Measurements from ENCODE around the gene MAP3K14. TPM values are rescaled to one million over a fixed set of nuclear protein-coding genes. Genes with fewer than 3 reads are reported as not detected.
A peak's percentile ranks its signal among the peaks of the same experiment; 100 is the strongest.

Gene MAP3K14
- total RNA-seq, 1 donor from 2014 or later, result 1.6 TPM

- peaks cover 0 to 4% (median 0%) of the 10 kb centered on the region in 3 donors for H3K27me3 ChIP-seq (ENCODE audit: control insufficient read depth in 3 of 3, insufficient read depth in 3 of 3, low read length in 3 of 3)
- H3K4me1 ChIP-seq (ENCODE audit: control insufficient read depth in 3 of 3, insufficient read depth in 3 of 3, low read length in 3 of 3), result peaks cover 56 to 72% (median 59%) of the 10 kb centered on the region in 3 donors
- peak overlapping the region in 1 of 3 donors; percentile 1 for H3K4me3 ChIP-seq (ENCODE audit: low read length in 3 of 3)
- H3K36me3 ChIP-seq (ENCODE audit: control insufficient read depth in 3 of 3, insufficient read depth in 3 of 3, low read length in 3 of 3), result no peaks in the 10 kb centered on the region
- H3K27ac ChIP-seq (ENCODE audit: low read depth, low read length), result peak overlapping the region; percentile 84
- H3K9ac ChIP-seq (ENCODE audit: low read depth in 1 of 3, low read length in 3 of 3), result peak overlapping the region in 2 of 3 donors; percentile 33 to 50
- H3K9me3 ChIP-seq (ENCODE audit: control insufficient read depth in 3 of 3, low read length in 3 of 3), result no peaks in the 10 kb centered on the region
Observed at GRCh38 chr17:45226576-45226975, 90.2 kb downstream of the MAP3K14 start.

- no peak overlapping the region for H3K4me3 ChIP-seq (ENCODE audit: low read length in 3 of 3)
- peak overlapping the region in 2 of 3 donors; percentile 8 to 50 for H3K9ac ChIP-seq (ENCODE audit: low read depth in 1 of 3, low read length in 3 of 3)
- peaks cover 55 to 75% (median 59%) of the 10 kb centered on the region in 3 donors for H3K4me1 ChIP-seq (ENCODE audit: control insufficient read depth in 3 of 3, insufficient read depth in 3 of 3, low read length in 3 of 3)
- peaks cover 0 to 7% (median 0%) of the 10 kb centered on the region in 3 donors for H3K27me3 ChIP-seq (ENCODE audit: control insufficient read depth in 3 of 3, insufficient read depth in 3 of 3, low read length in 3 of 3)
- H3K9me3 ChIP-seq (ENCODE audit: control insufficient read depth in 3 of 3, low read length in 3 of 3), result no peaks in the 10 kb centered on the region
- peak overlapping the region; percentile 84 for H3K27ac ChIP-seq (ENCODE audit: low read depth, low read length)
- no peaks in the 10 kb centered on the region for H3K36me3 ChIP-seq (ENCODE audit: control insufficient read depth in 3 of 3, insufficient read depth in 3 of 3, low read length in 3 of 3)
Observed at GRCh38 chr17:45225964-45226530, 90.8 kb downstream of the MAP3K14 start.

- no peak overlapping the region for H3K4me3 ChIP-seq (ENCODE audit: low read length in 3 of 3)
- H3K4me1 ChIP-seq (ENCODE audit: control insufficient read depth in 3 of 3, insufficient read depth in 3 of 3, low read length in 3 of 3), result peaks cover 48 to 72% (median 52%) of the 10 kb centered on the region in 3 donors
- peak overlapping the region; percentile 40 to 47 (median 45) for H3K9ac ChIP-seq (ENCODE audit: low read depth in 1 of 3, low read length in 3 of 3)
- H3K36me3 ChIP-seq (ENCODE audit: control insufficient read depth in 3 of 3, insufficient read depth in 3 of 3, low read length in 3 of 3), result no peaks in the 10 kb centered on the region
- peak overlapping the region; percentile 40 for H3K27ac ChIP-seq (ENCODE audit: low read depth, low read length)
- H3K27me3 ChIP-seq (ENCODE audit: control insufficient read depth in 3 of 3, insufficient read depth in 3 of 3, low read length in 3 of 3), result peaks cover 0 to 12% (median 0%) of the 10 kb centered on the region in 3 donors
- H3K9me3 ChIP-seq (ENCODE audit: control insufficient read depth in 3 of 3, low read length in 3 of 3), result no peaks in the 10 kb centered on the region
Observed at GRCh38 chr17:45225051-45225700, 91.6 kb downstream of the MAP3K14 start.

- H3K27ac ChIP-seq (ENCODE audit: low read depth, low read length), result no peak overlapping the region
- no peaks in the 10 kb centered on the region for H3K36me3 ChIP-seq (ENCODE audit: control insufficient read depth in 3 of 3, insufficient read depth in 3 of 3, low read length in 3 of 3)
- peaks cover 0 to 12% (median 0%) of the 10 kb centered on the region in 3 donors for H3K27me3 ChIP-seq (ENCODE audit: control insufficient read depth in 3 of 3, insufficient read depth in 3 of 3, low read length in 3 of 3)
- peaks cover 43 to 67% (median 47%) of the 10 kb centered on the region in 3 donors for H3K4me1 ChIP-seq (ENCODE audit: control insufficient read depth in 3 of 3, insufficient read depth in 3 of 3, low read length in 3 of 3)
- peak overlapping the region in 1 of 3 donors; percentile 2 for H3K9ac ChIP-seq (ENCODE audit: low read depth in 1 of 3, low read length in 3 of 3)
- H3K4me3 ChIP-seq (ENCODE audit: low read length in 3 of 3), result peak overlapping the region in 1 of 3 donors; percentile 20
- no peaks in the 10 kb centered on the region for H3K9me3 ChIP-seq (ENCODE audit: control insufficient read depth in 3 of 3, low read length in 3 of 3)
Observed at GRCh38 chr17:45224671-45225050, 92.2 kb downstream of the MAP3K14 start.

- H3K27ac ChIP-seq (ENCODE audit: low read depth, low read length), result no peak overlapping the region
- peaks cover 41 to 59% (median 44%) of the 10 kb centered on the region in 3 donors for H3K4me1 ChIP-seq (ENCODE audit: control insufficient read depth in 3 of 3, insufficient read depth in 3 of 3, low read length in 3 of 3)
- peaks cover 0 to 12% (median 0%) of the 10 kb centered on the region in 3 donors for H3K27me3 ChIP-seq (ENCODE audit: control insufficient read depth in 3 of 3, insufficient read depth in 3 of 3, low read length in 3 of 3)
- no peaks in the 10 kb centered on the region for H3K9me3 ChIP-seq (ENCODE audit: control insufficient read depth in 3 of 3, low read length in 3 of 3)
- peak overlapping the region in 2 of 3 donors; percentile 22 to 30 for H3K4me3 ChIP-seq (ENCODE audit: low read length in 3 of 3)
- peak overlapping the region in 1 of 3 donors; percentile 3 for H3K9ac ChIP-seq (ENCODE audit: low read depth in 1 of 3, low read length in 3 of 3)
- H3K36me3 ChIP-seq (ENCODE audit: control insufficient read depth in 3 of 3, insufficient read depth in 3 of 3, low read length in 3 of 3), result no peaks in the 10 kb centered on the region
Observed at GRCh38 chr17:45223539-45224528, 93.0 kb downstream of the MAP3K14 start.

GRCh38 chr17:45222996-45223538 is 93.8 kb downstream of the MAP3K14 start:
- H3K9ac ChIP-seq (ENCODE audit: low read depth in 1 of 3, low read length in 3 of 3), result peak overlapping the region in 1 of 3 donors; percentile 38
- peak overlapping the region; percentile 35 to 51 (median 48) for H3K4me3 ChIP-seq (ENCODE audit: low read length in 3 of 3)
- peaks cover 33 to 51% (median 36%) of the 10 kb centered on the region in 3 donors for H3K4me1 ChIP-seq (ENCODE audit: control insufficient read depth in 3 of 3, insufficient read depth in 3 of 3, low read length in 3 of 3)
- peak overlapping the region; percentile 25 for H3K27ac ChIP-seq (ENCODE audit: low read depth, low read length)
- H3K27me3 ChIP-seq (ENCODE audit: control insufficient read depth in 3 of 3, insufficient read depth in 3 of 3, low read length in 3 of 3), result peaks cover 0 to 12% (median 0%) of the 10 kb centered on the region in 3 donors
- no peaks in the 10 kb centered on the region for H3K36me3 ChIP-seq (ENCODE audit: control insufficient read depth in 3 of 3, insufficient read depth in 3 of 3, low read length in 3 of 3)
- no peaks in the 10 kb centered on the region for H3K9me3 ChIP-seq (ENCODE audit: control insufficient read depth in 3 of 3, low read length in 3 of 3)

GRCh38 chr17:45222289-45222995 is 94.4 kb downstream of the MAP3K14 start:
- peaks cover 0 to 12% (median 0%) of the 10 kb centered on the region in 3 donors for H3K27me3 ChIP-seq (ENCODE audit: control insufficient read depth in 3 of 3, insufficient read depth in 3 of 3, low read length in 3 of 3)
- H3K9ac ChIP-seq (ENCODE audit: low read depth in 1 of 3, low read length in 3 of 3), result peak overlapping the region in 2 of 3 donors; percentile 38 to 50
- peaks cover 27 to 45% (median 30%) of the 10 kb centered on the region in 3 donors for H3K4me1 ChIP-seq (ENCODE audit: control insufficient read depth in 3 of 3, insufficient read depth in 3 of 3, low read length in 3 of 3)
- no peaks in the 10 kb centered on the region for H3K36me3 ChIP-seq (ENCODE audit: control insufficient read depth in 3 of 3, insufficient read depth in 3 of 3, low read length in 3 of 3)
- H3K27ac ChIP-seq (ENCODE audit: low read depth, low read length), result peak overlapping the region; percentile 25
- H3K4me3 ChIP-seq (ENCODE audit: low read length in 3 of 3), result peak overlapping the region; percentile 48 to 54 (median 51)
- H3K9me3 ChIP-seq (ENCODE audit: control insufficient read depth in 3 of 3, low read length in 3 of 3), result no peaks in the 10 kb centered on the region

- Histone ChIP-seq H3K9ac (ENCODE audit: low read depth in 1 of 3, low read length in 3 of 3) (peak overlapping the region in 1 of 3 donors; percentile 50), H3K4me3 (ENCODE audit: low read length in 3 of 3) (peak overlapping the region in 1 of 3 donors; percentile 54), H3K4me1 (ENCODE audit: control insufficient read depth in 3 of 3, insufficient read depth in 3 of 3, low read length in 3 of 3) (peaks cover 23 to 40% (median 25%) of the 10 kb centered on the region in 3 donors), H3K36me3 (ENCODE audit: control insufficient read depth in 3 of 3, insufficient read depth in 3 of 3, low read length in 3 of 3) (no peaks in the 10 kb centered on the region), H3K27me3 (ENCODE audit: control insufficient read depth in 3 of 3, insufficient read depth in 3 of 3, low read length in 3 of 3) (peaks cover 0 to 12% (median 0%) of the 10 kb centered on the region in 3 donors), H3K9me3 (ENCODE audit: control insufficient read depth in 3 of 3, low read length in 3 of 3) (no peaks in the 10 kb centered on the region), H3K27ac (ENCODE audit: low read depth, low read length) (no peak overlapping the region)
Observed at GRCh38 chr17:45222014-45222288, 94.9 kb downstream of the MAP3K14 start.

Measured in skeletal muscle tissue (tissue), 4 donors.